ENCODE measurements around the gene SPATA12.

GRCh38 chr3:57061556-57061955 is 1.1 kb downstream of the SPATA12 start:
- no peak for TF ChIP-seq CEBPB (IDR thresholded peaks at IDR 0.05; ENCODE audit: low read depth, low read length)
- no peak for TF ChIP-seq CBX8 (IDR thresholded peaks at IDR 0.05; ENCODE audit: borderline replicate concordance, low read depth, low read length)
- TF ChIP-seq, protein P1, sequence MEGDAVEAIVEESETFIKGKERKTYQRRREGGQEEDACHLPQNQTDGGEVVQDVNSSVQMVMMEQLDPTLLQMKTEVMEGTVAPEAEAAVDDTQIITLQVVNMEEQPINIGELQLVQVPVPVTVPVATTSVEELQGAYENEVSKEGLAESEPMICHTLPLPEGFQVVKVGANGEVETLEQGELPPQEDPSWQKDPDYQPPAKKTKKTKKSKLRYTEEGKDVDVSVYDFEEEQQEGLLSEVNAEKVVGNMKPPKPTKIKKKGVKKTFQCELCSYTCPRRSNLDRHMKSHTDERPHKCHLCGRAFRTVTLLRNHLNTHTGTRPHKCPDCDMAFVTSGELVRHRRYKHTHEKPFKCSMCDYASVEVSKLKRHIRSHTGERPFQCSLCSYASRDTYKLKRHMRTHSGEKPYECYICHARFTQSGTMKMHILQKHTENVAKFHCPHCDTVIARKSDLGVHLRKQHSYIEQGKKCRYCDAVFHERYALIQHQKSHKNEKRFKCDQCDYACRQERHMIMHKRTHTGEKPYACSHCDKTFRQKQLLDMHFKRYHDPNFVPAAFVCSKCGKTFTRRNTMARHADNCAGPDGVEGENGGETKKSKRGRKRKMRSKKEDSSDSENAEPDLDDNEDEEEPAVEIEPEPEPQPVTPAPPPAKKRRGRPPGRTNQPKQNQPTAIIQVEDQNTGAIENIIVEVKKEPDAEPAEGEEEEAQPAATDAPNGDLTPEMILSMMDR (IDR thresholded peaks at IDR 0.05; ENCODE audit: control extremely low read depth in 1 of 3, insufficient read depth in 1 of 3, low read depth in 1 of 3, low read length in 3 of 3) = no peak
- no peak for TF ChIP-seq SP2 (IDR thresholded peaks at IDR 0.05; ENCODE audit: low read length)
